HFFc6 (cell line): ENCODE results near the gene SLC25A12. TPM values are rescaled to one million over a fixed set of nuclear protein-coding genes. Genes with fewer than 3 reads are reported as not detected.
A peak's percentile ranks its signal among the peaks of the same experiment; 100 is the strongest.

Experiments used
- DNase-seq: peaks from one replicate; pipeline ENCODE4 v3.0.0-alpha.2; 2018
- H3K27ac Mint-ChIP-seq: 2 replicates; pipeline ENCODE4 v1.8.0; 2020; ENCODE audit warnings: mild to moderate bottlenecking, mixed read lengths
- H3K27me3 Mint-ChIP-seq: 2 replicates; pipeline ENCODE4 v1.8.0; 2021; ENCODE audit warnings: mild to moderate bottlenecking, moderate library complexity, mixed read lengths; ENCODE audit not compliant: insufficient read depth
- H3K36me3 Mint-ChIP-seq: 2 replicates; pipeline ENCODE4 v1.8.0; 2021; ENCODE audit warnings: low read depth, mixed read lengths
- H3K4me1 Mint-ChIP-seq: 2 replicates; pipeline ENCODE4 v1.8.0; 2020; ENCODE audit warnings: low read depth, mixed read lengths
- H3K4me3 Mint-ChIP-seq: 2 replicates; pipeline ENCODE4 v1.8.0; 2020; ENCODE audit warnings: mild to moderate bottlenecking, moderate library complexity, mixed read lengths
- H3K9me3 Mint-ChIP-seq: 2 replicates; pipeline ENCODE4 v1.8.0; 2020; ENCODE audit warnings: mild to moderate bottlenecking, mixed read lengths
- total RNA-seq, 6 experiments: library from RNA; stranded (reverse); fragmentation: NEBNext Ultra II Directional; extraction: Animal tissue kit (Norgen Biotek cat#: 25700); gene quantifications; 2 replicates in 1 of 6; 3 replicates in 5 of 6; pipeline ENCODE4 v1.2.3, GENCODE V29; 2021
- TF ChIP-seq, protein P1 (sequence below): fragments of 200-600 bp; sonication (generic); IDR thresholded peaks from 2 replicates; pipeline ENCODE4 v1.5.0; 2021; ENCODE audit warnings: antibody characterized with exemption, mild to moderate bottlenecking

The SLC25A12 gene
- total RNA-seq, 6 experiments from 2014 or later, result 16.8 to 20.9 (median 19.4) TPM

DNA sequence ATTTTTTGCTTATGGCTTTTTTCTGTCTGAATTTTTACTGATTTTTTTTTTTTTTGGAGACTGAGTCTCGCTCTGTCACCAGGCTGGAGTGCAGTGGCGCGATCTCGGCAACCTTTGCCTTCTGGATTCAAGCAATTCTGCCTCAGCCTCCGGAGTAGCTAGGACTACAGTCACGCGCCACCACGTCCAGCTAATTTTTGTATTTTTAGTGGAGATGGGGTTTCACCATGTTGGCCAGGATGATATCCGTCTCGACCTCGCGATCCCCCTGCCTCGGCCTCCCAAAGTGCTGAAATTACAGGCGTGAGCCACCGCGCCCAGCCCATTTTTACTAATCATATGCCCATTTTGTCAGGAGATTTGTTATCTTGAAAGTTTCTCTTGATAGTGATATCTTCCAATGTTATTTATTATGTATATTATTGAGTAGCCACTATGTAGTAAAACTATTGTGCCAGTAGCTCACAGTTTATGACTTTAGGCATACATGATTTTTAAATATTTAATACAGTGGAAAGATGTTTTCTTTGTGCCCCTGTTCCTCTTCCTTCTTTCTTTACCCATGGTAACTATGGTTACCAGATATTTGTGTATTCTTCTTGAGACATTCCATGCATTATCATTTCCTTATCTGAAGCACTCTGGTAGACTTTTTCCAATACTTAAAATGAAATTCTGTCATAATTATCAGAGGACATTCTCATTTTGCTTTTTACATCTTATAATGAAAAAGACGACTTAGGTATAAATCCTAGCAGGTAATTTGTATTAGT lies 30.3 kb upstream of the SLC25A12 start:
- Mint-ChIP-seq H3K4me3 (peak overlapping the region; percentile 99), H3K36me3 (peaks cover 17% of the 10 kb centered on the region; the same call in 1 of the 2 replicates), H3K27ac (peak overlapping the region; percentile 98), H3K4me1 (peaks cover 22% of the 10 kb centered on the region), H3K27me3 (peaks cover 1% of the 10 kb centered on the region; the same call in 1 of the 2 replicates), H3K9me3 (no peaks in the 10 kb centered on the region)
- TF ChIP-seq, protein P1, sequence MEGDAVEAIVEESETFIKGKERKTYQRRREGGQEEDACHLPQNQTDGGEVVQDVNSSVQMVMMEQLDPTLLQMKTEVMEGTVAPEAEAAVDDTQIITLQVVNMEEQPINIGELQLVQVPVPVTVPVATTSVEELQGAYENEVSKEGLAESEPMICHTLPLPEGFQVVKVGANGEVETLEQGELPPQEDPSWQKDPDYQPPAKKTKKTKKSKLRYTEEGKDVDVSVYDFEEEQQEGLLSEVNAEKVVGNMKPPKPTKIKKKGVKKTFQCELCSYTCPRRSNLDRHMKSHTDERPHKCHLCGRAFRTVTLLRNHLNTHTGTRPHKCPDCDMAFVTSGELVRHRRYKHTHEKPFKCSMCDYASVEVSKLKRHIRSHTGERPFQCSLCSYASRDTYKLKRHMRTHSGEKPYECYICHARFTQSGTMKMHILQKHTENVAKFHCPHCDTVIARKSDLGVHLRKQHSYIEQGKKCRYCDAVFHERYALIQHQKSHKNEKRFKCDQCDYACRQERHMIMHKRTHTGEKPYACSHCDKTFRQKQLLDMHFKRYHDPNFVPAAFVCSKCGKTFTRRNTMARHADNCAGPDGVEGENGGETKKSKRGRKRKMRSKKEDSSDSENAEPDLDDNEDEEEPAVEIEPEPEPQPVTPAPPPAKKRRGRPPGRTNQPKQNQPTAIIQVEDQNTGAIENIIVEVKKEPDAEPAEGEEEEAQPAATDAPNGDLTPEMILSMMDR, result no peak
- no peak for DNase-seq

DNA sequence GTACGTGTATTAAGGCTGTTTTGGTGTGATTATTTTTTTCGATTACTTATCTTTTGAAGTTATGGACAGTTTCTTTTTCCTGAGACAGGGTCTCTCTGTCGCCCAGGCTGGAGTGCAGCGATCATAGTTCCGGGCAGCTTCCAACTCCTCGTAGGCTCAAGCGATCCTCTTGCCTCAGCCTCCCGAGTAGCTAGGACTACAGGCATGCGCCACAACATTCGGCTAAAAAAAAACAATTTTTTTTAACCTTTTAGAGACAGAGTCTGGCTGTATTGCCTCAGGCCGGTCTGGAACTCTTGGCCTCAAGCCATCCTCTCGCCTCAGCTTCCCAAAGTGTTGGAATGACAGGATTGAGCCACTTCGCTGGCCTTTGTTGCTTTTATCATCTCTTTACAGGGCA lies 29.2 kb upstream of the SLC25A12 start:
- TF ChIP-seq, protein P1, result no peak
- DNase-seq, result peak; percentile 62
- Mint-ChIP-seq H3K27me3 (peaks cover 1% of the 10 kb centered on the region; the same call in 1 of the 2 replicates), H3K4me1 (peaks cover 22% of the 10 kb centered on the region), H3K36me3 (peaks cover 11% of the 10 kb centered on the region; the same call in 1 of the 2 replicates), H3K9me3 (no peaks in the 10 kb centered on the region), H3K27ac (peak overlapping the region; percentile 98), H3K4me3 (peak overlapping the region; percentile 99)

DNA sequence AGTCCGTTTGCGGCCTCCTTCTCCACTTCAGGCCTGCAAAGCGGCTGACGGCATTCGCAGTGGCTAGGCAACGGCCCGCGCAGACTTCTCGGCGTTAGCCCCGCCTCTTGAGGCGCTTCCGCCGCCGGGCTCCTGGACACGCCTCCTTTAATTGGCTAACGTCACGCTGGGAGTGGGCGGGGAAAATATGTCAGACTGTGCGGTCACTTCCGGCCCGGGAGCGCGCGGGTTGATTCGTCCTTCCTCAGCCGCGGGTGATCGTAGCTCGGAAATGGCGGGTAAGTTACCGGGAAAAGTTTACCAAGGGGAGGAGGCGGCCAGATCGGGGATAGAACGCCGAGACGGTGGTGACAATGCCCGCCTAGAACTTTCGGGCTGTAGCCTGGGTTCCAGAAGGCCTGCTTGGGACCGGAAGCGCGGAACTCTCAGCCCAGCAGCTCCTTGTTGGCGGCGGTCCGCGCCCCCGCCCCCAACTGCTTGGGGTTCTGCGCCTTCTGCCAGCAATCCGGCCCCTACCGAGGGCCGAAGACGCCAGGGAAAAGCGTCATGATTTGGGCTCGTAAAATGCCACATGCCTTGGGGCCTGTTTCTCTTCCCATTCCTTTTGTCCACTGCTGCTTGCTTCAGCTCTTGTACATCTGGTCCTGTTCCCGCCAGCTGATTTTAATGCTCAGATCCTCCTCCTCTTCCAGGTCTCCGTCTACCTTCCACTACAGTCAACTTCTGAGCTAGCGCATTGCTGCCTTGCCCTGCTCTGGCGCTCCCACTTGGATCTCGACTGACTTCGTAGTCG lies 28.4 kb upstream of the SLC25A12 start, which contains the start of gene HAT1:
HAT1 (plus strand) TSS at position 232 of the 793 bp plus-strand sequence; CDS start at position 272, 40 bp downstream.
- Mint-ChIP-seq H3K27ac (peak within 1 kb of the TSS; percentile 98), H3K9me3 (no peaks in the 10 kb centered on the region), H3K27me3 (peaks cover 1% of the 10 kb centered on the region; the same call in 1 of the 2 replicates), H3K4me3 (peak within 1 kb of the TSS; percentile 99), H3K36me3 (peaks cover 11% of the 10 kb centered on the region; the same call in 1 of the 2 replicates), H3K4me1 (peaks cover 22% of the 10 kb centered on the region)
- DNase-seq, result peak; percentile 98
- TF ChIP-seq, protein P1, result no peak

DNA sequence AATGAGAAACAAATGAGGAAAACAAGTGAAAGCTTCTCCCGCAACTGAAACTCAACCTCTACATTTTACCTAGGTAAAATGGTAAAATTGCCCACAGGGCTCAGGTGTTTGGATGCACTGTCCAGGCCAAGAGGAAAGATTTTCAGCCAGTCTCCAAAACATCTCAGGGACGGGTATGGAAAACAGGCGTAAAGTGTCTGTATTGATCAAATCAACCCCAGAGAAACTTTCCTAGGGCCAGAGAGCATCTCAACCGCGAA lies 27.9 kb upstream of the SLC25A12 start:
- Mint-ChIP-seq H3K9me3 (no peaks in the 10 kb centered on the region), H3K27ac (peak overlapping the region; percentile 98), H3K4me3 (peak overlapping the region; percentile 99), H3K4me1 (peaks cover 22% of the 10 kb centered on the region), H3K36me3 (peaks cover 11% of the 10 kb centered on the region; the same call in 1 of the 2 replicates), H3K27me3 (peaks cover 1% of the 10 kb centered on the region; the same call in 1 of the 2 replicates)
- TF ChIP-seq, protein P1, result no peak
- no peak for DNase-seq

DNA sequence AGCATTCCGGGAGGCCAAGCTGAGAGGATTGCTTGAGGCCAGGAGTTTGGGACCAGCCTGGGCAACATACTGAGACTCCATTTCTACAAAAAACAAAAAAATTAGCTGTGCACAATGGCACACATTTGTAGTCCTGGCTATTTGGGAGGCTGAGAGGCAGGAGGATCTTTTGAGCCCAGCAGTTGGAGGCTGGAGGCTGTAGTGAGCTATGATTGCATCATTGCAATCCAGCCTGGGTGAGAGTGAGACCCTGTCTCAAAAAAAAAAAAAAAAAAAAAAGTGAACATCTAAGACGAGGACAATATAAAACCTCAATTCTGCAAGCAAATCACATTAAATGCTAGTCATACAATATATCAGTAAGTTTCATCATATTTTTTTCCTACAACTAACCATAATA lies 25.4 kb upstream of the SLC25A12 start:
- TF ChIP-seq, protein P1, result no peak
- H3K9me3 Mint-ChIP-seq, result no peaks in the 10 kb centered on the region
- H3K4me3 Mint-ChIP-seq, result no peak overlapping the region
- H3K4me1 Mint-ChIP-seq, result peaks cover 18% of the 10 kb centered on the region
- H3K27ac Mint-ChIP-seq, result no peak overlapping the region
- H3K27me3 Mint-ChIP-seq, result peaks cover 1% of the 10 kb centered on the region; the same call in 1 of the 2 replicates
- 0 out of 2 replicates have a peak, but pooled peaks cover 5% of the 10 kb centered on the region for H3K36me3 Mint-ChIP-seq
- no peak for DNase-seq
